Breast epithelium (tissue), 3 donors: Measurements from ENCODE around the gene SYDE1.

Experiments used
- POLR2A ChIP-seq: fragments of 450-650 bp; IDR thresholded peaks from one replicate; pipeline ENCODE4 v1.6.1; 2016; ENCODE audit warnings: antibody characterized with exemption, mild to moderate bottlenecking, moderate library complexity
- POLR2AphosphoS5 ChIP-seq, 3 donors: sonication (generic); formaldehyde crosslinking; IDR thresholded peaks; one replicate each; pipeline ENCODE4 v1.6.1; 2017; ENCODE audit warnings: antibody characterized with exemption in 3 of 3
- TF ChIP-seq, protein P1 (sequence below), 3 donors: fragments of 450-650 bp; IDR thresholded peaks; one replicate each; pipeline ENCODE4 v1.5.1; 2016 to 2017; ENCODE audit warnings: antibody characterized with exemption in 3 of 3, mild to moderate bottlenecking in 3 of 3, moderate library complexity in 3 of 3

DNA sequence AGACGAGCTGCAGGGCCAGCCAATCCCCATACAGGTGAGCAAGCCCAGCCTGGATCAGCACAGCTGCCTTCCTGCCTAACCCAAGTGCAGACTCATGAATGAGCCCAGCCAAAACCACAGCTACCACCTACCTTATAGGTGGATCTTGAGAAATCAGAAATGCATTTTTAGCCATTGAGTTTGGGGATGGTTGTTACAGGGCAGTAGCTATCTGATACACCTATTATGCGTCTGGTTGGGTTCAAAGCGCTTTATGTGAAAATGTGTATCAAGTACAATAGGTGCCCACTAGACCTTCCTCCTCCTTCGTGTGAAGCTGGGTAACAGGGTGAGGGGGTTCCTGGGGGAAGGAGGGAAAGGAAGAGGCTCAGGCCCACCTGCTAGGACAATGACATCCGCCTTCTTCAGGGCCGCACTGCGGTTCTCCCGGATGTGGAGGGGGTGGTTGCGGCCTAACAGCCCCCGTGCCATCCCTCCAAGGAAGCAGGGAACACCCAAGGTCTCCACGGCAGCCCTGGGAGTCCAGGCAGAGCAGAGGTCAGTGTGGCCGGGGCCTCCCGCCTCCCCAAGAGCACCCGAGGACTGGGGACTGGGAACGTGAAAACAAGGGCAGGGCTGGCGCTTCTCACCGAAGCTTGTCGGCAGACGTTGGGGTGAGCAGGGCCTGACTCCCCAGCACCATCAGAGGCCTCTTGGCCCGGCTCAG is 11.7 kb downstream of the SYDE1 start:
- TF ChIP-seq, protein P1, sequence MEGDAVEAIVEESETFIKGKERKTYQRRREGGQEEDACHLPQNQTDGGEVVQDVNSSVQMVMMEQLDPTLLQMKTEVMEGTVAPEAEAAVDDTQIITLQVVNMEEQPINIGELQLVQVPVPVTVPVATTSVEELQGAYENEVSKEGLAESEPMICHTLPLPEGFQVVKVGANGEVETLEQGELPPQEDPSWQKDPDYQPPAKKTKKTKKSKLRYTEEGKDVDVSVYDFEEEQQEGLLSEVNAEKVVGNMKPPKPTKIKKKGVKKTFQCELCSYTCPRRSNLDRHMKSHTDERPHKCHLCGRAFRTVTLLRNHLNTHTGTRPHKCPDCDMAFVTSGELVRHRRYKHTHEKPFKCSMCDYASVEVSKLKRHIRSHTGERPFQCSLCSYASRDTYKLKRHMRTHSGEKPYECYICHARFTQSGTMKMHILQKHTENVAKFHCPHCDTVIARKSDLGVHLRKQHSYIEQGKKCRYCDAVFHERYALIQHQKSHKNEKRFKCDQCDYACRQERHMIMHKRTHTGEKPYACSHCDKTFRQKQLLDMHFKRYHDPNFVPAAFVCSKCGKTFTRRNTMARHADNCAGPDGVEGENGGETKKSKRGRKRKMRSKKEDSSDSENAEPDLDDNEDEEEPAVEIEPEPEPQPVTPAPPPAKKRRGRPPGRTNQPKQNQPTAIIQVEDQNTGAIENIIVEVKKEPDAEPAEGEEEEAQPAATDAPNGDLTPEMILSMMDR (IDR thresholded peaks at IDR 0.05), result no peak
- TF ChIP-seq POLR2AphosphoS5 (IDR thresholded peaks at IDR 0.05), result no peak
- TF ChIP-seq POLR2A, result no peak
